A673 (cell line): ENCODE results near the gene POLA1.

Experiments used
- EZH2 ChIP-seq: fragments of 200-600 bp; sonication (generic); IDR thresholded peaks from 2 replicates; pipeline ENCODE4 v1.6.1; 2017; ENCODE audit warnings: borderline replicate concordance, low read depth, mild to moderate bottlenecking, mixed read lengths, antibody characterized with exemption, low read length; ENCODE audit not compliant: poor library complexity, severe bottlenecking
- TF ChIP-seq, protein P1 (sequence below): fragments of 300-800, 200-600 bp; sonication (generic); conservative IDR thresholded peaks from 2 replicates; pipeline ENCODE4 v1.5.1; 2017; ENCODE audit warnings: low read depth, mild to moderate bottlenecking, antibody characterized with exemption, low read length, moderate library complexity, mixed read lengths

- TF ChIP-seq, protein P1, sequence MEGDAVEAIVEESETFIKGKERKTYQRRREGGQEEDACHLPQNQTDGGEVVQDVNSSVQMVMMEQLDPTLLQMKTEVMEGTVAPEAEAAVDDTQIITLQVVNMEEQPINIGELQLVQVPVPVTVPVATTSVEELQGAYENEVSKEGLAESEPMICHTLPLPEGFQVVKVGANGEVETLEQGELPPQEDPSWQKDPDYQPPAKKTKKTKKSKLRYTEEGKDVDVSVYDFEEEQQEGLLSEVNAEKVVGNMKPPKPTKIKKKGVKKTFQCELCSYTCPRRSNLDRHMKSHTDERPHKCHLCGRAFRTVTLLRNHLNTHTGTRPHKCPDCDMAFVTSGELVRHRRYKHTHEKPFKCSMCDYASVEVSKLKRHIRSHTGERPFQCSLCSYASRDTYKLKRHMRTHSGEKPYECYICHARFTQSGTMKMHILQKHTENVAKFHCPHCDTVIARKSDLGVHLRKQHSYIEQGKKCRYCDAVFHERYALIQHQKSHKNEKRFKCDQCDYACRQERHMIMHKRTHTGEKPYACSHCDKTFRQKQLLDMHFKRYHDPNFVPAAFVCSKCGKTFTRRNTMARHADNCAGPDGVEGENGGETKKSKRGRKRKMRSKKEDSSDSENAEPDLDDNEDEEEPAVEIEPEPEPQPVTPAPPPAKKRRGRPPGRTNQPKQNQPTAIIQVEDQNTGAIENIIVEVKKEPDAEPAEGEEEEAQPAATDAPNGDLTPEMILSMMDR: no peak
- TF ChIP-seq EZH2: no peak
Measured at GRCh38 chrX:25009407-25009806, 315.7 kb downstream of the POLA1 start.
